HEK293T (cell line): ENCODE data around the gene CTPS1.

Source experiments
- ARNT ChIP-seq: fragments of 450-650 bp; IDR thresholded peaks from 2 replicates; pipeline ENCODE4 v1.6.1; 2017; ENCODE audit warnings: mild to moderate bottlenecking
- BHLHE40 ChIP-seq: fragments of 450-650 bp; IDR thresholded peaks from 2 replicates; pipeline ENCODE4 v1.6.1; 2016; ENCODE audit warnings: mild to moderate bottlenecking, moderate library complexity, borderline replicate concordance
- FOXA1 ChIP-seq: fragments of 450-650 bp; IDR thresholded peaks from 2 replicates; pipeline ENCODE4 v1.6.1; 2016; ENCODE audit warnings: mild to moderate bottlenecking
- FOXK2 ChIP-seq: fragments of 450-650 bp; IDR thresholded peaks from 2 replicates; pipeline ENCODE4 v1.6.1; 2016; ENCODE audit warnings: mild to moderate bottlenecking
- FOXM1 ChIP-seq: fragments of 450-650 bp; IDR thresholded peaks from 2 replicates; pipeline ENCODE4 v1.6.1; 2017; ENCODE audit warnings: mild to moderate bottlenecking, borderline replicate concordance
- HDGF ChIP-seq: fragments of 450-650 bp; IDR thresholded peaks from 2 replicates; pipeline ENCODE4 v1.6.1; 2017; ENCODE audit warnings: antibody characterized with exemption, borderline replicate concordance
- NFRKB ChIP-seq: fragments of 450-650 bp; IDR thresholded peaks from 2 replicates; pipeline ENCODE4 v1.6.1; 2016; ENCODE audit warnings: mild to moderate bottlenecking, moderate library complexity
- SP1 ChIP-seq: fragments of 450-650 bp; IDR thresholded peaks from 2 replicates; pipeline ENCODE4 v1.6.1; 2017
- SUZ12 ChIP-seq: fragments of 450-650 bp; IDR thresholded peaks from 2 replicates; pipeline ENCODE4 v1.6.1; 2016; ENCODE audit warnings: mild to moderate bottlenecking
- TARDBP ChIP-seq: fragments of 450-650 bp; IDR thresholded peaks from 2 replicates; pipeline ENCODE4 v1.6.1; 2016
- ZNF384 ChIP-seq: fragments of 450-650 bp; IDR thresholded peaks from 2 replicates; pipeline ENCODE4 v1.6.1; 2016
- TF ChIP-seq, protein P1 (sequence below): fragments of 450-650 bp; IDR thresholded peaks from 2 replicates; pipeline ENCODE4 v1.6.1; 2016

- TF ChIP-seq HDGF (no peak), ARNT (no peak), SP1 (no peak), ZNF384 (no peak), TARDBP (no peak), BHLHE40 (no peak), FOXK2 (no peak), SUZ12 (no peak), FOXA1 (no peak), NFRKB (no peak), FOXM1 (no peak)
- TF ChIP-seq, protein P1, sequence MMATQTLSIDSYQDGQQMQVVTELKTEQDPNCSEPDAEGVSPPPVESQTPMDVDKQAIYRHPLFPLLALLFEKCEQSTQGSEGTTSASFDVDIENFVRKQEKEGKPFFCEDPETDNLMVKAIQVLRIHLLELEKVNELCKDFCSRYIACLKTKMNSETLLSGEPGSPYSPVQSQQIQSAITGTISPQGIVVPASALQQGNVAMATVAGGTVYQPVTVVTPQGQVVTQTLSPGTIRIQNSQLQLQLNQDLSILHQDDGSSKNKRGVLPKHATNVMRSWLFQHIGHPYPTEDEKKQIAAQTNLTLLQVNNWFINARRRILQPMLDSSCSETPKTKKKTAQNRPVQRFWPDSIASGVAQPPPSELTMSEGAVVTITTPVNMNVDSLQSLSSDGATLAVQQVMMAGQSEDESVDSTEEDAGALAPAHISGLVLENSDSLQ = no peak
Measured at GRCh38 chr1:41023279-41023990, 43.9 kb downstream of the CTPS1 start.
